HepG2 (cell line): ENCODE measurements around the gene METRNL.

Experiments used
- MAFG ChIP-seq: sonication (generic); formaldehyde crosslinking; IDR thresholded peaks from 2 replicates; pipeline ENCODE4 v1.5.1; 2020; ENCODE audit warnings: mild to moderate bottlenecking, missing genetic modification reagents
- SCMH1 ChIP-seq: sonication (generic); formaldehyde crosslinking; IDR thresholded peaks from 2 replicates; pipeline ENCODE4 v1.9.0; 2021; ENCODE audit warnings: missing genetic modification reagents, mild to moderate bottlenecking, borderline replicate concordance
- SOX5 ChIP-seq: IDR thresholded peaks from 2 replicates; pipeline ENCODE4 v1.6.1; 2016; ENCODE audit warnings: borderline replicate concordance
- ZNF451 ChIP-seq: sonication (generic); formaldehyde crosslinking; IDR thresholded peaks from 2 replicates; pipeline ENCODE4 v1.5.0; 2020; ENCODE audit warnings: mild to moderate bottlenecking, missing genetic modification reagents
- ZNF672 ChIP-seq: sonication (generic); formaldehyde crosslinking; IDR thresholded peaks from 2 replicates; pipeline ENCODE4 v1.8.1; 2022; ENCODE audit warnings: missing genetic modification reagents
- TF ChIP-seq, protein P1 (sequence below): sonication (generic); formaldehyde crosslinking; conservative IDR thresholded peaks from 2 replicates; pipeline ENCODE4 v1.4.0; 2020; ENCODE audit warnings: missing genetic modification reagents
- TF ChIP-seq, protein P2 (sequence below): sonication (generic); formaldehyde crosslinking; IDR thresholded peaks from 2 replicates; pipeline ENCODE4 v1.5.0; 2020; ENCODE audit warnings: mild to moderate bottlenecking, missing genetic modification reagents

DNA sequence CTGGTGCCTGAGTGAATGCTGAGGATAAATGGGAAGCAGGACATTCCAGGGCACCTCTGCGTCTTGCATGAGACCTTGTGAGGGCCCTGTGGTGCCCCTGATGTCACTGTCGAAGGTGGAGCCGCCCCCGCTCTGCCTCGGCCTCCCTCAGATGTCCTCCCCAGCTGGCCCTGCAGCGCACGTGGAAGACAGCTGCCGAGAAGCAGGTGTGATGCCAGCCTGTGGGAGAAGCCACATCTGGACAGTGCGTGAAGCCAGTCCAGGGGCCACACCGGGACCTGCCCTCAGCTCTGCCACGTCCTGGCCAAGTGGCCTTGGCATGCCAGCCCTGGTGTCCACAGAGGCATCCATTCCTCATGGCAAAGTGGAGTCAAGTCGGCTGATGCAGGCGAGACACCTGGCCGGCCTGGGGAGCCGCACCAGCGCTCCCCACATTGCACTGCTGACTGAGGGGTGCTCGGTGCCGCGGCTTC lies 21.6 kb upstream of the METRNL start:
- TF ChIP-seq SCMH1 (CRISPR knock-in tag) (no peak), ZNF672 (CRISPR knock-in tag) (no peak), MAFG (no peak), ZNF451 (CRISPR knock-in tag) (no peak), SOX5 (CRISPR knock-in tag) (no peak)
- TF ChIP-seq, protein P1, sequence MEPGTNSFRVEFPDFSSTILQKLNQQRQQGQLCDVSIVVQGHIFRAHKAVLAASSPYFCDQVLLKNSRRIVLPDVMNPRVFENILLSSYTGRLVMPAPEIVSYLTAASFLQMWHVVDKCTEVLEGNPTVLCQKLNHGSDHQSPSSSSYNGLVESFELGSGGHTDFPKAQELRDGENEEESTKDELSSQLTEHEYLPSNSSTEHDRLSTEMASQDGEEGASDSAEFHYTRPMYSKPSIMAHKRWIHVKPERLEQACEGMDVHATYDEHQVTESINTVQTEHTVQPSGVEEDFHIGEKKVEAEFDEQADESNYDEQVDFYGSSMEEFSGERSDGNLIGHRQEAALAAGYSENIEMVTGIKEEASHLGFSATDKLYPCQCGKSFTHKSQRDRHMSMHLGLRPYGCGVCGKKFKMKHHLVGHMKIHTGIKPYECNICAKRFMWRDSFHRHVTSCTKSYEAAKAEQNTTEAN (CRISPR knock-in tag), result no peak
- TF ChIP-seq, protein P2, sequence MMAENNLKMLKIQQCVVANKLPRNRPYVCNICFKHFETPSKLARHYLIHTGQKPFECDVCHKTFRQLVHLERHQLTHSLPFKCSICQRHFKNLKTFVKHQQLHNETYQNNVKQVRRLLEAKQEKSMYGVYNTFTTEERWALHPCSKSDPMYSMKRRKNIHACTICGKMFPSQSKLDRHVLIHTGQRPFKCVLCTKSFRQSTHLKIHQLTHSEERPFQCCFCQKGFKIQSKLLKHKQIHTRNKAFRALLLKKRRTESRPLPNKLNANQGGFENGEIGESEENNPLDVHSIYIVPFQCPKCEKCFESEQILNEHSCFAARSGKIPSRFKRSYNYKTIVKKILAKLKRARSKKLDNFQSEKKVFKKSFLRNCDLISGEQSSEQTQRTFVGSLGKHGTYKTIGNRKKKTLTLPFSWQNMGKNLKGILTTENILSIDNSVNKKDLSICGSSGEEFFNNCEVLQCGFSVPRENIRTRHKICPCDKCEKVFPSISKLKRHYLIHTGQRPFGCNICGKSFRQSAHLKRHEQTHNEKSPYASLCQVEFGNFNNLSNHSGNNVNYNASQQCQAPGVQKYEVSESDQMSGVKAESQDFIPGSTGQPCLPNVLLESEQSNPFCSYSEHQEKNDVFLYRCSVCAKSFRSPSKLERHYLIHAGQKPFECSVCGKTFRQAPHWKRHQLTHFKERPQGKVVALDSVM (CRISPR knock-in tag), result no peak
